ENCODE data around the gene MAD1L1.

Gene MAD1L1

DNA sequence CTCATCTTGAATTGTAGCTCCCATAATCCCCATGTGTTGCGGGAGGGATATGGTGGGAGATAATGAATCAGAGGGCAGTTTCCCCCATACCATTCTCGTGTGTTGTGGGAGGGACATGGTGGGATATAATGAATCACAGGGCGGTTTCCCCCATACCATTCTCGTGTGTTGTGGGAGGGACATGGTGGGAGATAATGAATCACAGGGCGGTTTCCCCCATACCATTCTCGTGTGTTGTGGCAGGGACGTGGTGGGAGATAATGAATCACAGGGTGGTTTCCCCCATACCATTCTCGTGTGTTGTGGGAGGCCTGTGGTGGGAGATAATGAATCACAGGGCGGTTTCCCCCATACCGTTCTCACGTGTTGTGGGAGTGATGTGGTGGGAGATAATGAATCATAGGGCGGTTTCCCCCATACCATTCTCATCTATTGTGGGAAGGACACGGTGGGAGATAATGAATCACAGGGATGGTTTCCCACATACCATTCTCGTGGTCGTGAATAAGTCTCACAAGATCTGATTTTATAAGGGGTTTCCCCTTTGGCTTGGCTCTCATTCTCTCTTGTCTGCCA lies 271.0 kb downstream of the MAD1L1 start:
- DNase-seq = peak; percentile 55 to 61

DNA sequence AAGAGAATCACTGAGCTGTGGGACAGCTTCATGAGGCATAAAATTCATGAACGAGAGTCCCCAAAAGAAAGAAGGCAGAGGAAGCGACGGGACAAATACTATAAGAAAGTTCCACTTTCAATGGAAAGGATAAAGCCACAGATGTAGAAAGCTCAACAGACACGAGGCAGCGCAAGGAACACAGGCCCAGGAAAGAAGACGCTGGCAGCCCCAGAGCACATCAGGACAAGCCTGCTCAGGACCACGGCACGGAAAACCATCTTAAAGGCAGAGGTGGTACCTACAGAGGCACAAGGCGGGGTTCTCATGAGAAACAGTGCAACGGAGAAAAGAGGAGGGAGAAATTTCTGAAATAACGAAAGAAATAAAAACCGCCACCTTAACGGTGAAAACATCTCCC lies 273.4 kb downstream of the MAD1L1 start:
- no peak for DNase-seq

DNA sequence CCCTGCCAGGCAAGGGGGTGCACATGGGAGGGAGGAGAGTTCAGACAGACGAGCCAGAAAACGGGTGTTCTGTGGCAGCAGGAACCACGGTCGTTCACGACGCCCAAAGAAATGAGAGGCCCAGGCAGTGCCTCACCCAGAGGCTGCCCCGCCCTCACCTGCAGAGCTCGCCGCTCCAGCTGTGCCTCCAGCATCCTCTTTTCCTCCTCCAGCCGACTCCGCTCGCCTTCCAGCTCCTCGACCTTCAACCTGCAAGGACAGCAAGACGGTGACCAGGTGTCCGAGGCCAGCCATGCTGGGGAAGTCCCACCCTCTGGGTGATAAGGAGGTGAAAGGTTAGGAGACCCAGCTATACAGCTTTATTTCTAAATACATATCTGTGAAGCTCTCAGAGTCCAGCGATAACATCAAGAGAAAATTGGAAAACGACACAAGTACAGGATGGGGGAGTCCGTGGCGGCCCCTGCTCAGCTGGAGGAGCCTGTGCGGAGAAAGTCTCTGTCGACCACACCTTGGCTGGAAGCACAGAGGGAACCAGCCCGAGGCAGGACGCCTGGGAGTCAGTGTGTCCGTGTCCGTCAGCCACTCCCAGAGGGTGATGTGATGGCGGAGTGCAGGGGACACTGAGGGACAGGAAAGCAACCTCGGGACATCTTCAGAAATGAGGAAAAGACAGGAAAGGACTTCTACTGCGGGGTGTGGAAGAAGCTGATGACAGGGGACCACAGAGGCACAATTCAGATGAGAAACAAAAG lies 275.1 kb downstream of the MAD1L1 start:
- no peak for DNase-seq

DNA sequence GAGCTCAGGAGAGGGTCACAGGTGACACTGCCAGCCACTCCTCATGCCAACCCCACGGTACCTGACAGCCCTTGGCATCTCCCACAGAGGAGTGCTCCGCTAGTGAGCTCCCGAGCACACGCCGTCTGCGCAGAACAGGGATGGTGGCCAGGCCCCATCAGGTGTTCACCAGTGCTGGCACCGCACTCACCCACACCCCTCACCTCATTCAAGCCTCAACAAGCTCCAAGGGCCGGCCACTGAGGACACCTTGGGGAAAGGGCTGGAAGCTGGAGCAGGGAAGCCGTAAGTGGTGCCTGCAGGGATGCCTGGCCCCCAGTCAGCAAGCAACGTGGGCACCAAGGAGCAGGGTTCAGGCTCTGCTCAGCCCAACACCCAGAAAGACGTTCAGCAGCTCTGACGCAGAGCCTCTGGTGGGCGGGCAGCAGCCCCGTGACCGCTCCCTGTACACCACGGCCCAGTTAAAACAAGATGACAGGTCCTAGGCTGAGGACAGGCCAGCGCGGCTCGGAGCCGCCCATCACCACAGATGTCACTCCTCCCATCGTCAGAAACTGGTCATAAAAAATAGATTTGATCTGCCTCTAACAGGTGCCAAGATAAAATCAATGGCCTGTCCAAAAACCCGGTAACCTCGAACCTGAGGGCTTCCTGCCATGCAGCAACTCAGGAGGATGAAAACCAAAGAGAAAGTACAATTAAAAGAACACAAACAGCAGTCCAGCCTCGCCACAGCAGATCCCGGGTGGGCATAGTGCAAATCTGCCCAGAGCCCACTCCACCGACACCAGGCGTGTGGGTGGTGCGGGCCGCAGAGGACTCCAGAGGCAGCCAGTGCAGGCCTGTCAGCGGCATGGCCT lies 275.9 kb downstream of the MAD1L1 start:
- DNase-seq = no peak

DNA sequence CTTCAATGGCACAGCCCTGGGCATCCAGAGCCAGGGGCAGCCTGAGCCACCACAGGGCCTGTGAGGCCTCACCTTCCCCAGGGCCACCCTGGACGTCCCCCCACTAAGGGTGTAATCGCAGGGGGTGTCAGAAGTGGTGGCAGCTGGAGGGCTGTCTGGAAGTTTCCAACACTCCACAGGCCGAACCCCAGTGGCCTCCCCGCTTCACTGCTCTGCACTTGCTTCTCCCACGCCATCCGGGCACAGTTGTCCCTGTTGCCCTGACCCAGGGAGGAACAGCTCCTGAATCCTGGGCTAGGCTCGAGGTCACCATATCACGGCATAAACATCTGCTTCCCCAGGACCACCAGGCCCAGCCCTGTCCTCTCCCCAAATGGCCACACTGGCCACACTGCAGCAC lies 276.6 kb downstream of the MAD1L1 start:
- DNase-seq = no peak

DNA sequence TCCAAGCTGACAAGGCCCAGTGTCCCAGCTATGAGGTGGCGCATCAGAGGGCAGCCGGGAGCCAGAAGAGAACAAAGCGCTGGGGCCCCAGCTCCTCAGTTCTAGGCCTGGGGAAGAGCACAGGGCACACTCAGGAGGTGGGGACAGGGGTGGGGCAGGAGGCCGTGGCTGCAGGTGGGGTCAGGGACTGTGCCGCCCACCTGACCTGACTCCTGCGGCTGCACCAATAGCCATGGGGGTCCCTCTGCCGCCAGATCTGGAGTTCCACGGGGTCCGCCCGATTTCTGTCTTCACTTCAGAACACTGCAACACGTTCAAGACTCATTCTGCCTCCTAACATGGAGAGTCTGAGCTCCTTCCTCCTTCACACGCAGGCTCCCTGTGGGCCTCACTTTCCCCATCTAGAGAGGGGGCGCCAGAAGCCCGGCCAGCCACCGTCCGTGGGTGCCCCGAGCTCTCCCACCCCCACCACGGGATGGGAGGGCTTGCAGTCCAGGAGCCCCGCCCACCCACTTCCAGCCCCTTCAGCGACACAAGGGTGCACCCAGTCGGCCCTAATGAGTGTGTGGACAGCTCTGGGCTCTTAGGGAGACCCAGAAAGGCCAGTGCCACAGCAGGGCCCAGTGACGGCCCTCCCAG lies 278.3 kb downstream of the MAD1L1 start:
- no peak for DNase-seq

DNA sequence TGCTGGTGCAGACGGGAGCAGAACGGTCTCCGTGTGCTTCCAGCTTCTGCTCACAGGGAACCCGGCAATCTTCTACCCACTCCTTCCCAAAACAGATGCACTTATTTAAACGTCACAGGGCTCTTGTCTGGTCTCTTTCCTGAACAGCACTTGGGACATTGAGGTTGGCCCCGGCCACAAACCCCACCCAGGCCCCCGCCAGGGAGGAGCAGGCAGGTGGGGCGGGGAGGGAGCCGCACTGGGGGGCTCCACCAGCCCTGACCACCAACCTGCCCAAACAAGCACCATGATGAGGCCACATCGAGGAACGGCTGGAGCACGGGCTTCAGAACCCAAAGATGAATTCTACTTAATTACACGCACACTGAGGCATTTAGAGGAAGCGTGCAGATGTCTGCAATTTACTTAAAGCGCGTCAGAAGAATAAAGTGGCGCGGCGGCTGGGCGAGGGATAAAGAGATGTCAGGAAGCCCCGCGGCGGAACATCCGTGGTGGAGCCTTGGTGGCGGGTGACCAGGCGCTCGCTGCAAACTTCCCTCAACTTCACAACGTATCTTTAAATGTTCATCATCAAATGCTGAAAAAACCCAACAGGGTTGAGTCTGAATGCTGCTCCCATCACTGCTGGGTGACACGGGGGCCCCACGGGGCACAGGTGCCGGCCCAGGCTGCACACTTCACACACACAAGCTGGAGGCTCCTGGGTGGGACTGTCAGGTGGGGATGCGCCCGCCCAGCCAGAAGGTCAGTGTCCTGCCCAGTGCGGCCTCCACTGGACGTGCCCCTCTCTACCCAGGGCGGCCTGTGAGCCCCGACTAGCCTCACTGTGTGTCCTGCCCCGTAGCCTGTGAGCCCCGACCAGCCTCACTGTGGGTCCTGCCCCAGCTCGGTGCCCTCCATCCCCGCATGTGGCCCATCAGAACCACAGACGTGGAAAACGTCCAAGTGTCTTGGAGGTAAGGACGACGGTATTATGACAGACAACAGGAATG lies 279.2 kb downstream of the MAD1L1 start:
- no peak for DNase-seq

DNA sequence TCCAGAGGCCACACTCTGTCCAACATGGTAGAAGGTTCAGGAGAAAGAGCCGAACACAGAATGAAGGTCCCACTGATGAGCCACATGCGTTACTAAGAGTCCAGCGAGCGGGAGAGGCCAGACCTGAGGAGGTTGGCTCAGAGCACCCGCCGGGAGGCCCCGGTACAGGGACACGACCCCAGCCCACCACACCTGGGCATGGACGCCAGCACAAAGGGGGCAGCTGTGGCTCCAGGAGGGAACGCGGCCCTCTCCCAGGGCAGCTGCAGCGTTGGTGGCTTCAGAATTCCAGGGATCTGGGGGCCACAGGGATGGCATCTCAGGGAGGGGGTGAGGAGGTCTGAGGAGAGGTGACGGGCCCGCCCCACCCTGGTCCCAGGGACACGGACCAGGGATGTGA lies 280.0 kb downstream of the MAD1L1 start:
- DNase-seq = no peak

DNA sequence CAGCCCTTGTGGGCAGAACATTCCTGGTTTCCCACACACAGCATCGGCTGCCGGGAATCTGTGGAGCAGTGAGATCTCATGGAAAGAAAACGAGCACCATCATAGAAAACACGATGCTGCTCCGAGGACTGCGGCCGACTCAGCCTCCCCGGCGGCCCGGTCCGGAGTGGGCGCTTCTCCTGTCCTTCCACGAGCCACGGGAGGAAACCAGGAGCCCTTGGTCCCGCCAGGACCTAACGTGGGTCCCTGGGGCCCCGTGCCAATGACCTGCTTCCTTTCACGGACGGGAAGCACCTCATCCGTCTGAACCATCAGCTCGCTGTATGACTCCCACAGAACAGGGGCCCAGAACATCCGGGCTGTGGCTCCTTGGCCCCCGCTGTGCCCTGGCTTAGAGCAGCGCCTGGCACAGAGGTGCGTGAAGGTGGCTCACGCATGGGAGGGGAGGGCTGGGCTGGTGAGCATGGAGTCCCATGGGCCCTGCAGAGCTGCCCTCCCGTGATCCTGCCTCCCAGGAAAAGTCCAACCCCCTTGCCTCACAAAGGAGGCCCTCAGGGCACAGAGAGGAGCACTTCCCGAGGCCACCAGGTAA lies 280.5 kb downstream of the MAD1L1 start:
- no peak for DNase-seq

DNA sequence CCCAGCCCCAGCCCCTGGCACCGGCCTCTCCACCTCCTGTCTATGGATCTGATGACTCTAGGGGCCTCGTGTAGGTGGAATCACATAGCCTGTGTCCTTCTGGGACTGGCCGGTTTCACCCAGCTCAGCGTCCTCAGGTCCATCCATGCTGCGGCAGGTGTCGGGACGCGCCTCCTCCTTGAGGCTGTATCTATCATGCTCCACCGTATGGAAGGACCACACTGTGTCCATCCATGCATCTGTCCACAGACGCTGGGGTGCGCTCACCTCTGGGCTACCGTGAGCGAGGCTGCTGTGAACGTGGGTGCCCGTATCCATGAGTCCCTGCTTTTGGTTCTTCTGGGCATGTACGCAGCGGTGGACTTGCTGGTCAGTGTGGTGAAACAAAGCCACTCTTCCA lies 281.1 kb downstream of the MAD1L1 start:
- no peak for DNase-seq

DNA sequence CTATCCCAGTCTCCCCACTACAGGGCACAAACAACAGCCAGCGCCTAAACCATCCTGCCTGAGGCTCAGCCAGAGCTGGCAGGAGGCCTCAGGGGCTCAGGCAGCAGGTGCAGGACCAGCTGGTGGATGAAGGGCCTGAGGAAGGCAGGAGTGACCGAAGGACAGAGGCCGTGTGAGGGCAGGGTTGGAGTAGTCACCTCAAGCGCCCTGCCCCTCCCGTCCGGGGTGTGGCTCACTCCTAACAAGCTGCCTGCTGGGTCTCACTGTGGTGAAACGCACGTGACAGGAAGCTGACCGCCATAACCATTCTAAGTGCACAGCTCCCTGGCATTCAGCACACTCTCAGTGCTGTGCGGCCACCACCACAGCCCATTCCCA lies 281.6 kb downstream of the MAD1L1 start:
- peak; percentile 42 to 51 for DNase-seq

DNA sequence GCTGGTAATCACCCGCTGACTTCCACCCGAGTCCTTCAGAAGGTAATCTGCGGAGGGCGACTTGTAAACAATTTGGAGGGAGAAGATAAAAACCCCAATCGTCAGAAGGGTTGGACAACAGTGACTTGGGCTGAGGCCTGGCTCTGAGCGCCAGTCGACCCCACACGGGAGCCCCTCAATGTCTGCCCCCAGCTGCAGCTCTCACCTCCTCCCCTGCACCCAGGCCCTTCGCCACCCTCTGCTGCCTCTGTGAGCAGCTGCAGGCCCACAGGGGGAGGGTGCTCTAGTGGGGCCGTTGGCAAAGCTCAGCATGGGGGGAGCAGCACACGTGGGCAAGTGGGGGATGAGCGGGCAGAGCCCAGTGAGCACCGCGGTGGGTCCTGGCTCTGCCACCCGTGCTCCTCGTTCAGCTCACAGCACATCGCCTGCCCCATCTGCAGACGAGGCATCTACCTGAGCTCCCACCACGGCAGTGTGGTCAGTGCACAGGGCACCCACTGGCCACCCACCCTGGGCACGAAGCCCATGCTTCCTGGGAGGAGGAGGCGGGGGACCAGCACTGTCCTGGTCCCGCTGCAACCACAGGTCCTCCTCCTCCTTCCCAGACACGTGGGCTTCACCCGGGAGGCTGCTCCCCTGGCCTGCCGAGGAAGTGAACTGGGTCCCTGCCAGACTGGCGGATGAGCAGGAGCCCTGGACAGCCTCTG lies 282.1 kb downstream of the MAD1L1 start:
- DNase-seq = no peak

DNA sequence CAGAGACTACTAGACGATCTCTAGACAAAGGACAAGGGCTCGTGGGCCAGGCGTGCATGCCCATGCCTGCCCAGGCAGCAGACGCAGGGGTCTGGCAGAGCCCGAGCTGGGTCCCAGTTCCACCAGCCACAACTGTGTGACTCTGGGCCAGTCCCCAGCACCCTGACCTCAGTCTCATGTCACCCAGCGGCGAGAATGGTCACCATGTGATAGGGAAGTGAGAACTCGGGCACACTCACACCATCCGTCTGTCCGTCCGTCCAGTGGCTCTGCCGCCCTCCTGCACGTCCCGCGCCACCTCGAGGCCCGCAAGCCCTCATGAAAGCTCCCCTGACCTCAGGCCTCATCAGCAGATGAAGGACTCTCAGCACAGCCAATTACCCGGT lies 282.7 kb downstream of the MAD1L1 start:
- no peak for DNase-seq

DNA sequence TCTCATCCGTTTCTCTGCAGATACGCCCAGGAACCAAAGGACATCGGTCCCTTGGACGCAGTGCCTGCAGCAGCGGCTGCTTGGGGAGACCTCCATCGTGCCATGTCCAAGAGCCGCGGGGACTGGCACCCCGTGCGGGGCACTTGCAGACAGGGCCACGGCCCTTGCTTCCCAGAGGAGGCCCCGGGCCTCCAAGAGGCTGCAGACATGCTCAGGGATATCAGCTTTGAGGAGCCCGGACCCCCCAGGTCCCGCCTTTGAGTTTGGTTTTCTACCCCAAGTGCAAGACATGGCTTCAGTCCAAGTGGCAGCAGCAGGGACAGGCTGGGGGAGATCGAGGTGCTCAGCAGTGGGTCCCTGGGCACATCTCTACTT lies 283.1 kb downstream of the MAD1L1 start:
- no peak for DNase-seq

DNA sequence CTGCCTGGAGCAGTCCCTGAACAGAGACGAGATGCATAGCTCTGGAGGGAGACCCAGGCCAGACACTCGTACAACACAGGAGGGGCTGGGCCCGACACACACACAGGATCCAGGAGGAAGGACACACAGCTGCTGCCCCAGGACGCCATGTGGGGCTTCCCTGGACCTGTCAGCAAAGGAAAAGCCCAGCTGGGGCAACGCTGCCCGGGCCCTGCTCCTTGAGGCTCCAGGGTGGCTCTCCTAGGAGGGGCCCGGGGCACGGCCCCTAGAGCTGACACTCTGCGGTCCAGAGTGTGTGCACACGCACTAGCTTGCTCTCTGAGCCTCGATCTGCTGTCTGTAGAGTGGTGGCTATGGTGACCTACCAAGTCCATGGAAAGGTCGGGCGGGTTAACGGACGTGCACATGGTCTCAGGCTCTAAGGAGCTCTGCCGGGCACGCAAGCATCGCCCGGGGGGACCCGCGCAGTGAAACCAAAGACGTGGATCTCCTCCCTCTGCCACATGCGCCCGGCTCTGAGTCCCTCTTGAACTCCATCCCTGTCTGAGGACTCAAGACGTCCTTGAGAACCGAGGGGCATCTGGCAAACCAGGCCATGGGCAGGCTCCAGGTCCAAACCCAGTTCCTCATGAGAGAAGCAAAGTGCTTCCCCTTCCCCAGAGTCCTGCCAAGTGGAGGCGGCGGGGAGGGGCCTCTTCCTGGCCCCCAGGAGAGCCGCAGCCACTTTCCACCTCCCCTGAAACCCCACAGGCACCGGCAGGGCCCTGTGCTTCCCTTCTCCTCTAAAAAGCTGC lies 283.7 kb downstream of the MAD1L1 start:
- no peak for DNase-seq

DNA sequence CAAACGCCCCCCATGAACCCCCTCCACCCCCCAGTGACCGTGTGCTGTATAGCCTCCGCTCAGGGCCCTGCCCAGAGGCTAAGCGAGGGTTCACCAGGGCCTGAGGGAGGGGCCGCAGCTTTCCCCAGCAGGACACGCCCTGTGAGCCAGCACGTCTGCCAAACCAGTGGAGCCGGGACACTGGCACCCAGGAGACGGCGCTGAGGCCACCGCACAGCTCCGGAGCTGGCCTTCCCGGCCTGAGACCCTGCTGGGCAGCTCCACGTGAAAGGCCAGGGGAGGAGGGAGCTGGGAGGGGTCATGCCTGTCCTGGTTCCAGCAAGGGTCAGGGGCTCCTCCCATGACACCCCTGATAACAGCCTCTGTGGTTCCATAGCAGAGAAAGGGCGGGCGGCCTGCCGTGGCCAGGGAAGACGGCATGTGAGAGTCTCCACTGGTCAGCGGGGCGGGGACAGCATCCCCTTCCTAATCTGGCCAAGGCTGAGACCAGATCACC lies 284.4 kb downstream of the MAD1L1 start:
- DNase-seq = no peak

DNA sequence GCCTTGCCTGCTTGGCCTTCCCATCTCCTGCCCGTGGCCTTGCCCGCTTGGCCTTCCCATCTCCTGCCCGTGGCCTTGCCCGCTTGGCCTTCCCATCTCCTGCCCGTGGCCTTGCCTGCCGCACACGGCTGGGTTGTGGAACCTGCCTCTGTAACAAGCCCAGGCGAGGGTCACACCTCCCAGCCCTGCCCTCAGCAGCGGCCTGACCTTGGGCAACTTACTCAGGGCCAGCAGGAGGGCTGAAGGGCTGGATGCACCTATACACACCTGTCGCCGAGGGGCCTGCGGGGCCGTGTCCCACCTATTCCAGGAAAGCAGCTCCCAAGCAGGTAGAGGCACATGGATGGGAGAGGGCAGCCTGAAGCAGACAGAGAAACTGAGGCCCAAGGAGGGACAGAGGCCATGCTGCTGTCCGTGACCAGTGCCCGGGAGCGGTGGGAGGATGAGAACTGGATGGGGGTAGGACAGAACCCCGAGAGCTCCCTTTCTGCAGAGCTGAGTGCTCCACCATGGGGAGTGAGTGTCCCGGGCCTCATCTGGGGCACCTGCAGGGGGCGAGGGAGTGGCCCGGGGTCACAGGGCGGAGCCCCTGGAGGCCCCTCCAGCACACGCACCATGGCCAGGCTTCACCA lies 285.0 kb downstream of the MAD1L1 start:
- no peak for DNase-seq

DNA sequence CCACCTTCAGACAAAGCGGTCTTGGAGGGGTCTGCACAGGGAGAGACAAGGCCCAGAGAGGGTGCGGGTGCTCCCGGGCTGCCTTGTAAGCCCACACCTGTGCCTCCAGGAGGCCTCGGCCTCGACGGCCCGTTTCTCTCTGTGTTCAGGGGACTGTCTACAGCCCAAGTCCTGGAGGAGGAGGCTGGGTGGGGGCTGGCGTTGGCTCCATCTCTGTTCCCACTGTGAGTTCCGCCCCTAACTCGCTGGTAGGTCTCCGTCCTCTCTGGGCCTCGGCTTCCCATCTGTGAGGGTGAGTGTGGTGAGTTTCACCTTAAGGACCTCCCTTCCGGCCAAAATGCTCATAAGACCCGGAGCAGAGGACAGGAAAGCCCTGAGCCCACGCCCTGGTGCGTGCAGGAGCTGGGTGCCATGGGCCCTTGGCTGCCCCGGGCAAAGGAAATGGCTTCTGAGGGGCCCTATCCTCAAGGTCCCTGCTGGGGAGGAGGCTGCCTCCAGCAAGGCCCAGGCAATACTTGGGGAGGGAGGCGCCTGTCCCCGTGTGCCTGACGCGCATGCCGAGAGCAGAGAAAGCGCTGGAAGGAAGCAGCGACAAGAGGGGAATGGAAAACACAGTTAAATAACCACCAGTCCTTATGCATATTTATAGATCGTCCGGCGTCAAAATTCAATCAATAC lies 285.8 kb downstream of the MAD1L1 start:
- no peak for DNase-seq

All from CD4-positive, alpha-beta T cell treated with Interleukin-4 for 1 hour (primary cell).